ENCODE measurements around the gene ZNF444. TPM values are rescaled to one million over a fixed set of nuclear protein-coding genes. Genes with fewer than 3 reads are reported as not detected.

Gene ZNF444
- total and polyA plus RNA-seq, 2 donors (not counting 3 experiments of a cell fraction or from before 2014, with no cell fraction given) = 37.2 to 41.7 TPM

DNA sequence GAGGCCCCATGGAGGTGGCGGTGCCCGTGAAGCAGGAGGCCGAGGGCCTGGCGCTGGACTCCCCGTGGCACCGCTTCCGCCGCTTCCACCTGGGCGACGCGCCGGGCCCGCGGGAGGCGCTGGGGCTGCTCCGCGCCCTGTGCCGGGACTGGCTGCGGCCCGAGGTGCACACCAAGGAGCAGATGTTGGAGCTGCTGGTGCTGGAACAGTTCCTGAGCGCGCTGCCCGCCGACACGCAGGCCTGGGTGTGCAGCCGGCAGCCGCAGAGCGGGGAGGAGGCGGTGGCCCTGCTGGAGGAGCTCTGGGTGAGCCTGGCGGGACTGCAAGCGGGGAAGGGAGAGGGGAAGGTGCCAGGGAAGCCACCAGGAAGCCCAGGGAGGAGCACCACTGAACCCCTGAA is 5.8 kb downstream of the ZNF444 start:
- Histone ChIP-seq H3K36me3 (ENCODE audit: control insufficient read depth in 2 of 2, extremely low read depth in 1 of 2, insufficient read depth in 2 of 2, low read length in 2 of 2) (peaks cover 0 to 18% of the 10 kb centered on the region in 2 experiments), H4K20me1 (replicated peaks; ENCODE audit: control insufficient read depth, extremely low read depth, insufficient read depth, low read length) (no peaks in the 10 kb centered on the region), H3K79me2 (ENCODE audit: control insufficient read depth, insufficient read depth, low read length) (peaks cover 22% of the 10 kb centered on the region), H3K27me3 (ENCODE audit: control insufficient read depth in 2 of 2, insufficient read depth in 2 of 2, low read length in 2 of 2) (no peaks in the 10 kb centered on the region), H3K27ac (ENCODE audit: insufficient read depth, low read depth, low read length) (no peak overlapping the region), H3K9me3 (replicated peaks; ENCODE audit: control insufficient read depth, insufficient read depth, low read length) (no peaks in the 10 kb centered on the region), H3K4me2 (ENCODE audit: insufficient read depth, low read length) (no peak overlapping the region), H3K4me3 (replicated peaks in 1 of 3; ENCODE audit: insufficient read depth in 1 of 3, low read depth in 1 of 3, low read length in 3 of 3) (no peak overlapping the region), H3K4me1 (ENCODE audit: control insufficient read depth, extremely low read depth, insufficient read depth, low read length) (peaks cover 2% of the 10 kb centered on the region), H2AFZ (ENCODE audit: low read depth, low read length) (no peak overlapping the region), H3K9me1 (replicated peaks; ENCODE audit: control insufficient read depth, extremely low read depth, insufficient read depth, low read length) (no peaks in the 10 kb centered on the region), H3K9ac (replicated peaks; ENCODE audit: extremely low read depth, insufficient read depth, low read length) (no peak overlapping the region)
- intact Hi-C loops (cut with micrococcal nuclease) = no loop called here
- CTCF ChIA-PET = no interaction called here
- no peak for DNase-seq (ENCODE audit: low read depth, low spot score)
- POLR2A ChIA-PET = no interaction called here
- no peak for FAIRE-seq
- no peak for TF ChIP-seq POLR2A (IDR thresholded peaks at IDR 0.05; ENCODE audit: low read depth, low read length)
- TF ChIP-seq EZH2 (IDR thresholded peaks at IDR 0.05; ENCODE audit: borderline replicate concordance, low read depth, low read length, severe bottlenecking) = no peak
- TF ChIP-seq FOS (IDR thresholded peaks at IDR 0.05; ENCODE audit: borderline replicate concordance, insufficient read depth, low read length) = no peak
- TF ChIP-seq, protein P1, sequence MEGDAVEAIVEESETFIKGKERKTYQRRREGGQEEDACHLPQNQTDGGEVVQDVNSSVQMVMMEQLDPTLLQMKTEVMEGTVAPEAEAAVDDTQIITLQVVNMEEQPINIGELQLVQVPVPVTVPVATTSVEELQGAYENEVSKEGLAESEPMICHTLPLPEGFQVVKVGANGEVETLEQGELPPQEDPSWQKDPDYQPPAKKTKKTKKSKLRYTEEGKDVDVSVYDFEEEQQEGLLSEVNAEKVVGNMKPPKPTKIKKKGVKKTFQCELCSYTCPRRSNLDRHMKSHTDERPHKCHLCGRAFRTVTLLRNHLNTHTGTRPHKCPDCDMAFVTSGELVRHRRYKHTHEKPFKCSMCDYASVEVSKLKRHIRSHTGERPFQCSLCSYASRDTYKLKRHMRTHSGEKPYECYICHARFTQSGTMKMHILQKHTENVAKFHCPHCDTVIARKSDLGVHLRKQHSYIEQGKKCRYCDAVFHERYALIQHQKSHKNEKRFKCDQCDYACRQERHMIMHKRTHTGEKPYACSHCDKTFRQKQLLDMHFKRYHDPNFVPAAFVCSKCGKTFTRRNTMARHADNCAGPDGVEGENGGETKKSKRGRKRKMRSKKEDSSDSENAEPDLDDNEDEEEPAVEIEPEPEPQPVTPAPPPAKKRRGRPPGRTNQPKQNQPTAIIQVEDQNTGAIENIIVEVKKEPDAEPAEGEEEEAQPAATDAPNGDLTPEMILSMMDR (IDR thresholded peaks at IDR 0.05; ENCODE audit: extremely low read depth in 1 of 2, insufficient read depth in 1 of 2, low read depth in 1 of 2, low read length in 2 of 2) = no peak
- no peak for TF ChIP-seq POLR2AphosphoS5 (IDR thresholded peaks at IDR 0.05; ENCODE audit: insufficient read depth, low read depth, low read length)
- no peak for TF ChIP-seq GATA2 (IDR thresholded peaks at IDR 0.05; ENCODE audit: insufficient read depth, insufficient read length, low read depth, low read length)
- no peak for TF ChIP-seq MYC (IDR thresholded peaks at IDR 0.05; ENCODE audit: low read depth, low read length)
- TF ChIP-seq, protein P2, sequence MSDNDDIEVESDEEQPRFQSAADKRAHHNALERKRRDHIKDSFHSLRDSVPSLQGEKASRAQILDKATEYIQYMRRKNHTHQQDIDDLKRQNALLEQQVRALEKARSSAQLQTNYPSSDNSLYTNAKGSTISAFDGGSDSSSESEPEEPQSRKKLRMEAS (IDR thresholded peaks at IDR 0.05; ENCODE audit: insufficient read depth, insufficient read length) = no peak
- no peak for TF ChIP-seq JUN (IDR thresholded peaks at IDR 0.05; ENCODE audit: borderline replicate concordance, insufficient read depth, insufficient read length, low read depth)
- dilution Hi-C loops (cut with MboI; ENCODE audit: extremely low pct_ligation_motif_present, low sequenced_read_pairs) = no loop called here
- BruUV-seq (replicated peaks) = no TSS peak

Data from endothelial cell of umbilical vein (primary cell).